ENCODE results near the gene UBFD1.
"Not testable (repeated sequence)": the region's sequence is repeated elsewhere in the genome, so short reads cannot be mapped to it uniquely, and the experiment has no call there.

UBFD1 gene

GRCh38 chr16:23581764-23582163 is 24.2 kb downstream of the UBFD1 start:
- H3K27ac ChIP-seq, result no peak overlapping the region
- TF ChIP-seq ZFX (IDR thresholded peaks at IDR 0.05; ENCODE audit: borderline replicate concordance), result no peak
- TF ChIP-seq, protein P1, sequence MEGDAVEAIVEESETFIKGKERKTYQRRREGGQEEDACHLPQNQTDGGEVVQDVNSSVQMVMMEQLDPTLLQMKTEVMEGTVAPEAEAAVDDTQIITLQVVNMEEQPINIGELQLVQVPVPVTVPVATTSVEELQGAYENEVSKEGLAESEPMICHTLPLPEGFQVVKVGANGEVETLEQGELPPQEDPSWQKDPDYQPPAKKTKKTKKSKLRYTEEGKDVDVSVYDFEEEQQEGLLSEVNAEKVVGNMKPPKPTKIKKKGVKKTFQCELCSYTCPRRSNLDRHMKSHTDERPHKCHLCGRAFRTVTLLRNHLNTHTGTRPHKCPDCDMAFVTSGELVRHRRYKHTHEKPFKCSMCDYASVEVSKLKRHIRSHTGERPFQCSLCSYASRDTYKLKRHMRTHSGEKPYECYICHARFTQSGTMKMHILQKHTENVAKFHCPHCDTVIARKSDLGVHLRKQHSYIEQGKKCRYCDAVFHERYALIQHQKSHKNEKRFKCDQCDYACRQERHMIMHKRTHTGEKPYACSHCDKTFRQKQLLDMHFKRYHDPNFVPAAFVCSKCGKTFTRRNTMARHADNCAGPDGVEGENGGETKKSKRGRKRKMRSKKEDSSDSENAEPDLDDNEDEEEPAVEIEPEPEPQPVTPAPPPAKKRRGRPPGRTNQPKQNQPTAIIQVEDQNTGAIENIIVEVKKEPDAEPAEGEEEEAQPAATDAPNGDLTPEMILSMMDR (IDR thresholded peaks at IDR 0.05), result no peak

- H3K27ac ChIP-seq, result not testable (repeated sequence)
Measured at GRCh38 chr16:23583271-23583670, 25.7 kb downstream of the UBFD1 start.

DNA sequence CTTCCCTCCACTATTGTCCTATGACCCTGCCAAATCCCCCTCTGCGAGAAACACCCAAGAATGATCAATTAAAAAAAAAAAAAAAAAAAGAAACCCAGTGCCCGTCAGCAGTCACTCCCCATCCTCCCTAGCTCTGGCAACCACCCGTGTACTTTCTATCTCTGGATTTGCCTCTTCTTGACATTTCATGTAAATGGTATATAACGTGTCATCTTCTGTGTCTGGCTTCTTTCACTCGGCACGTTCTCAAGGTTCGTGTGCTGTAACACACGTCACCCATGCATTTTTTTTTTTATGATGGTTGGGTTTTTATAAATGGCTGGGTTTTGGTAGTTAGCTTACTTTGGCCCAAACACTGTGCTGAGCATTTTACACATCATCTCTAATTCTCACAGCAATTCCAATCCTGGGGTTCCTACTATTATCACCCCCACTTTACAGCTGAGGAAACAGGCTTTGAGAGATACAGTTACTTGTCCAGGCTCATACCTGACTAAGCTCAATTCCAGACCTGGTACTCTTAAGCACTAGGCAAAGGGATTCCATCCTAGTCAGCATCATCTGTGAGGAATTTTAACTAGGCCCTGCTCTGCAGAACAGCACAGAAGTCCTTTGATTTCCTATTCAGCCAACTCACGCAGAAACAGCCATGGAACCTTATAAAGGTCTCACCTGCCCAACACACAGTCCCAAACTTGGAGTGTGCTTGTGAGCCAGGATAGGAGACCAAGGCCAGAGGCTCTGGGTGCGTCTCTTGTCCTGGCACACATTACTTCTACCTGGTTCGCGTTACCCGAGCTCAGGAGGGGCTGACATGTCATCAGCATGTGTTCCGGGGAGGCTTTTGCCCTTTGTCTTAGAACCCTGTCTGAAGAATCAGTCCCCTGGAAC is 26.9 kb downstream of the UBFD1 start:
- no peak overlapping the region for H3K27ac ChIP-seq
- TF ChIP-seq, protein P1 (IDR thresholded peaks at IDR 0.05), result no peak
- no peak for TF ChIP-seq ZFX (IDR thresholded peaks at IDR 0.05; ENCODE audit: borderline replicate concordance)

- no peak overlapping the region for H3K27ac ChIP-seq
- TF ChIP-seq, protein P1 (IDR thresholded peaks at IDR 0.05), result no peak
- TF ChIP-seq ZFX (IDR thresholded peaks at IDR 0.05; ENCODE audit: borderline replicate concordance), result no peak
Measured at GRCh38 chr16:23587726-23588125, 30.2 kb downstream of the UBFD1 start.

DNA sequence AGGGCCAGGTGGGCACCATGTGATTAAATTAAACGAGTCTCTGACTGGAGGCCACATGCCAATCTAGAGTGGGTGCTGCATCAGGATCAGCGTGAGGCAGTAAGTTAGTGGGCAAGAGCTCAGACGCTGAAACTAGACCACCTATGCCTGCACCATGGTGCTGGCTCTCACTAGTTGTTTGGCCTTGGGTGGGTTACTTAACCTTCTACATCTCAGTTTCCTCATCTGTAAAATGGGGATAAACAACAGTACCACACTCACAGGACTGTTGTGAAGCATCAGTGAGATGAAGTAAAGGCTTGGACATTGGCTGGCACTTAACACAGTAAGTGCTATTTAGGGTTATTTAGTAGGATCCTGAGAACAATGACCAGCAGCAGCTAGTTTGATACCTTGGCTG is 32.7 kb downstream of the UBFD1 start:
- no peak overlapping the region for H3K27ac ChIP-seq
- TF ChIP-seq ZFX (IDR thresholded peaks at IDR 0.05; ENCODE audit: borderline replicate concordance), result no peak
- TF ChIP-seq, protein P1 (IDR thresholded peaks at IDR 0.05), result no peak

GRCh38 chr16:23594186-23594585 is 36.7 kb downstream of the UBFD1 start:
- TF ChIP-seq ZFX (IDR thresholded peaks at IDR 0.05; ENCODE audit: borderline replicate concordance), result no peak
- TF ChIP-seq, protein P1 (IDR thresholded peaks at IDR 0.05), result no peak
- H3K27ac ChIP-seq, result no peak overlapping the region

DNA sequence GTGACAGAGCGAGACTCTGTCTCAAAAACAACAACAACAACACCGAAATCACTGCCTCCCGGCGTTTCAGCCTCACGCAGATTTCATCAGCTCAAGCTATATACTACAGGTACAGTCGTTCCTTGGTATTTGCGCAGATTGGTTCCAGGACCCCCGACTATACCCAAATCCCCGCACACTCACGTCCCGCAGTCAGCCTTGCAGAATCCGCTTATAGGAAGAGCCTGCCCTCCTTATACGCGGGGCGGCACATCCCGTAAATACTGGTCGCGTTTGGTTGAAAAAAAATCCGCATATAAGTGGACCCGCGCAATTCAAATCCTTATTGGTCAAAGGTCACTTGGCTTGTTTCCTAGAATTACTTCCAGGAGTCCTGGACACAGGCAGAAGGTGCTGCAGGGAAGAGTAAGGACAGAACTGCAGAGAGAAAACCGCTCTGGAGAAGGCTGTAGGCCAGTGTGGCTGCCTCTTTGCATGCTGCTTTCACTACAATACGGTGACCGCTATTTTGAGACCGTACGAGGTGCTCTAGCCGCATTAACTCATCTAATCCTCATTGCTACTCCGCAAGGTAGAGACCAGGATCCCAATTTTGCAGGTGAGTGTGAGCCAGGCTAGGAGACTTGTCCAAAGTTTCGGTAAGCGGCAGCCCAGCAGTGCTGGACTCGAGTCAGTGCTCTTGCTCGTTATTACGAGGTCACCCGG is 37.9 kb downstream of the UBFD1 start:
- H3K27ac ChIP-seq, result peak overlapping the region; percentile 73
- TF ChIP-seq, protein P1 (IDR thresholded peaks at IDR 0.05), result no peak
- TF ChIP-seq ZFX (IDR thresholded peaks at IDR 0.05; ENCODE audit: borderline replicate concordance), result no peak

All from 22Rv1 (cell line).